Transverse colon (tissue), 4 donors: ENCODE results near the gene ABCC10.

Experiments
- CTCF ChIP-seq, 5 experiments: fragments of 200-600 bp in 3 of 5; fragments of 450-650 bp in 2 of 5; sonication (generic) in 3 of 5; IDR thresholded peaks; 1 replicate in 2 of 5; 2 replicates in 3 of 5; pipeline ENCODE4 v1.5.1; 2016 to 2017; ENCODE audit warnings: antibody characterized with exemption in 5 of 5, inconsistent platforms in 3 of 5, mild to moderate bottlenecking in 2 of 5, moderate library complexity in 1 of 5
- EP300 ChIP-seq: sonication (generic); formaldehyde crosslinking; IDR thresholded peaks from one replicate; pipeline ENCODE4 v1.6.1; 2017; ENCODE audit warnings: antibody characterized with exemption, low read depth
- POLR2A ChIP-seq: fragments of 450-650 bp; IDR thresholded peaks from one replicate; pipeline ENCODE4 v1.6.1; 2016; ENCODE audit warnings: antibody characterized with exemption, mild to moderate bottlenecking, moderate library complexity
- POLR2AphosphoS5 ChIP-seq, 3 donors: sonication (generic); formaldehyde crosslinking; IDR thresholded peaks; one replicate each; pipeline ENCODE4 v1.6.1; 2016; ENCODE audit warnings: antibody characterized with exemption in 3 of 3

- TF ChIP-seq POLR2A: no peak
- no peak for TF ChIP-seq CTCF (IDR thresholded peaks at IDR 0.05)
- TF ChIP-seq POLR2AphosphoS5 (IDR thresholded peaks at IDR 0.05): no peak
- TF ChIP-seq EP300: no peak
Measured at GRCh38 chr6:43448916-43449315, 21.6 kb downstream of the ABCC10 start.
